ENCODE results near the gene USP40. TPM values are rescaled to one million over a fixed set of nuclear protein-coding genes. Genes with fewer than 3 reads are reported as not detected.

The USP40 gene
- polyA plus RNA-seq, 3 donors = 4.0 to 13.5 (median 5.1) TPM

- H3K27me3 Mint-ChIP-seq (ENCODE audit: low read depth in 3 of 3) = peaks cover 8 to 18% (median 9%) of the 10 kb centered on the region in 3 donors
- no peak for DNase-seq
- no peak overlapping the region for H3K4me2 ChIP-seq (replicated peaks; ENCODE audit: extremely low read depth, low read length, poor library complexity, severe bottlenecking)
- no peak overlapping the region for H2AFZ ChIP-seq (ENCODE audit: insufficient read depth, low read depth, low read length, poor library complexity, severe bottlenecking)
- no peaks in the 10 kb centered on the region for H4K20me1 ChIP-seq (ENCODE audit: insufficient read depth, low read length)
- WGBS (ENCODE audit: insufficient coverage) = no CpG with 5 or more reads among the region's 2 CpGs
- no peaks in the 10 kb centered on the region for H3K9me3 ChIP-seq (replicated peaks in 1 of 2; ENCODE audit: control insufficient read depth in 1 of 2, insufficient read depth in 1 of 2, low read length in 2 of 2)
- peaks cover 0 to 7% (median 0%) of the 10 kb centered on the region in 7 donors for H3K9me3 Mint-ChIP-seq
- H3K4me3 Mint-ChIP-seq = no peak overlapping the region
- no peak overlapping the region for H3K9ac ChIP-seq (ENCODE audit: insufficient read depth, low read length, poor library complexity, severe bottlenecking)
- H3K27me3 ChIP-seq (ENCODE audit: control insufficient read depth in 2 of 2, insufficient read depth in 2 of 2, low read length in 2 of 2) = peaks cover 3 to 12% of the 10 kb centered on the region in 2 donors
- intact Hi-C loops (cut with micrococcal nuclease) = no loop called here
- no peak overlapping the region for H3K27ac Mint-ChIP-seq
- no peak for TF ChIP-seq CTCF (IDR thresholded peaks at IDR 0.05)
- no peaks in the 10 kb centered on the region for H3K36me3 ChIP-seq (replicated peaks in 1 of 2; ENCODE audit: control insufficient read depth in 1 of 2, insufficient read depth in 2 of 2, low read length in 2 of 2)
- no peaks in the 10 kb centered on the region for H3K79me2 ChIP-seq (ENCODE audit: insufficient read depth, low read length)
- H3K36me3 Mint-ChIP-seq = no peaks in the 10 kb centered on the region
- no peaks in the 10 kb centered on the region for H3K4me1 ChIP-seq (ENCODE audit: control insufficient read depth in 1 of 2, insufficient read depth in 2 of 2, low read length in 2 of 2)
- H3K27ac ChIP-seq (ENCODE audit: low read depth in 1 of 2, low read length in 2 of 2) = no peak overlapping the region
- no peaks in the 10 kb centered on the region for H3K4me1 Mint-ChIP-seq
- no peak overlapping the region for H3K4me3 ChIP-seq (replicated peaks in 1 of 3; ENCODE audit: low read depth in 2 of 3, low read length in 3 of 3)
Observed at GRCh38 chr2:233571462-233571861, 4.9 kb upstream of the USP40 start.

- H3K36me3 ChIP-seq (replicated peaks in 1 of 2; ENCODE audit: control insufficient read depth in 1 of 2, insufficient read depth in 2 of 2, low read length in 2 of 2) = no peaks in the 10 kb centered on the region
- Mint-ChIP-seq H3K36me3 (no peaks in the 10 kb centered on the region), H3K27me3 (ENCODE audit: low read depth in 3 of 3) (peaks cover 8 to 18% (median 9%) of the 10 kb centered on the region in 3 donors), H3K9me3 (peaks cover 0 to 7% (median 0%) of the 10 kb centered on the region in 7 donors), H3K27ac (no peak overlapping the region), H3K4me3 (peak overlapping the region in 1 of 2 donors; percentile 9), H3K4me1 (no peaks in the 10 kb centered on the region)
- H2AFZ ChIP-seq (ENCODE audit: insufficient read depth, low read depth, low read length, poor library complexity, severe bottlenecking) = no peak overlapping the region
- H3K4me3 ChIP-seq (replicated peaks in 1 of 3; ENCODE audit: low read depth in 2 of 3, low read length in 3 of 3) = no peak overlapping the region
- H3K27me3 ChIP-seq (ENCODE audit: control insufficient read depth in 2 of 2, insufficient read depth in 2 of 2, low read length in 2 of 2) = peaks cover 3 to 12% of the 10 kb centered on the region in 2 donors
- no peaks in the 10 kb centered on the region for H3K4me1 ChIP-seq (ENCODE audit: control insufficient read depth in 1 of 2, insufficient read depth in 2 of 2, low read length in 2 of 2)
- no peak for DNase-seq
- H3K9ac ChIP-seq (ENCODE audit: insufficient read depth, low read length, poor library complexity, severe bottlenecking) = no peak overlapping the region
- H3K9me3 ChIP-seq (replicated peaks in 1 of 2; ENCODE audit: control insufficient read depth in 1 of 2, insufficient read depth in 1 of 2, low read length in 2 of 2) = no peaks in the 10 kb centered on the region
- no peak overlapping the region for H3K27ac ChIP-seq (ENCODE audit: low read depth in 1 of 2, low read length in 2 of 2)
- H4K20me1 ChIP-seq (ENCODE audit: insufficient read depth, low read length) = no peaks in the 10 kb centered on the region
- no peak for TF ChIP-seq CTCF (IDR thresholded peaks at IDR 0.05)
- intact Hi-C loops (cut with micrococcal nuclease) = no loop called here
- WGBS (ENCODE audit: insufficient coverage) = no CpG with 5 or more reads among the region's 1 CpG
- no peaks in the 10 kb centered on the region for H3K79me2 ChIP-seq (ENCODE audit: insufficient read depth, low read length)
- H3K4me2 ChIP-seq (replicated peaks; ENCODE audit: extremely low read depth, low read length, poor library complexity, severe bottlenecking) = no peak overlapping the region
Observed at GRCh38 chr2:233571001-233571400, 4.4 kb upstream of the USP40 start.
